H1 (cell line): Measurements from ENCODE around the gene ASPRV1. TPM values are rescaled to one million over a fixed set of nuclear protein-coding genes. Genes with fewer than 3 reads are reported as not detected.

ENCODE experiments used
- CTCF ChIA-PET: fragments of 300-600 bp; sonication (Branson Sonifier 250); formaldehyde crosslinking; loops from one replicate; lab custom pipeline; 2021; ENCODE audit not compliant: partially characterized antibody; lab: Charles Lee
- POLR2A ChIA-PET: fragments of 300-600 bp; sonication (Branson Sonifier 250); formaldehyde crosslinking; loops from one replicate; lab custom pipeline; 2021; ENCODE audit warnings: inconsistent platforms; ENCODE audit not compliant: partially characterized antibody; lab: Charles Lee
- DNase-seq, 2 experiments: peaks; one replicate each; pipeline versions ENCODE4 v3.0.0 to v3.0.0-alpha.2; 2010 to 2022; ENCODE audit warnings: low spot score in 2 of 2, low read depth in 1 of 2, mixed read lengths in 1 of 2
- FAIRE-seq: peaks from 2 replicates; lab custom pipeline; 2011; peaks lifted over from hg19 to GRCh38; lab: Jason Lieb, UNC
- H2AFZ ChIP-seq: 2 replicates; pipeline ENCODE4 v1.8.1; 2012; ENCODE audit warnings: low read length, inconsistent platforms
- H2AK5ac ChIP-seq: 2 replicates; pipeline ENCODE4 v1.6.1; 2013; ENCODE audit warnings: low read depth, low read length
- H2BK120ac ChIP-seq: replicated peaks from 2 replicates; pipeline ENCODE3; 2013; ENCODE audit warnings: low read depth, low read length, inconsistent platforms
- H2BK12ac ChIP-seq: 2 replicates; pipeline ENCODE4 v1.6.1; 2013; ENCODE audit warnings: low read depth, low read length
- H2BK15ac ChIP-seq: 2 replicates; pipeline ENCODE4 v1.6.1; 2013; ENCODE audit warnings: low read length
- H2BK20ac ChIP-seq: 2 replicates; pipeline ENCODE4 v1.6.1; 2013; ENCODE audit warnings: low read length
- H2BK5ac ChIP-seq: 2 replicates; pipeline ENCODE4 v1.6.1; 2013; ENCODE audit warnings: low read depth, low read length
- H3K14ac ChIP-seq: 2 replicates; pipeline ENCODE4 v1.6.1; 2013; ENCODE audit warnings: inconsistent platforms; ENCODE audit not compliant: insufficient read length
- H3K18ac ChIP-seq: 2 replicates; pipeline ENCODE4 v1.6.1; 2013; ENCODE audit warnings: low read length; ENCODE audit errors: extremely low read depth
- H3K23ac ChIP-seq: 2 replicates; pipeline ENCODE4 v1.6.1; 2013; ENCODE audit warnings: inconsistent platforms; ENCODE audit not compliant: insufficient read length
- H3K23me2 ChIP-seq: 2 replicates; pipeline ENCODE4 v1.6.1; 2013; ENCODE audit warnings: low read depth, low read length
- H3K27ac ChIP-seq: 2 replicates; pipeline ENCODE4 v1.6.1; 2011; ENCODE audit warnings: low read depth, low read length, inconsistent platforms
- H3K27me3 ChIP-seq, 4 experiments: replicated peaks in 1 of 4; 1 replicate in 1 of 4; 2 replicates in 3 of 4; pipeline versions ENCODE4 v1.6.1 to v1.8.1; 2011 to 2013; ENCODE audit warnings: low read length in 3 of 4, mild to moderate bottlenecking in 3 of 4, inconsistent platforms in 2 of 4, mixed read lengths in 2 of 4, moderate library complexity in 1 of 4; ENCODE audit not compliant: control insufficient read depth in 3 of 4, insufficient read depth in 3 of 4; ENCODE audit errors: extremely low read depth in 1 of 4
- H3K36me3 ChIP-seq, 4 experiments: 2 replicates each; pipeline versions ENCODE4 v1.6.1 to v1.8.1; 2011 to 2013; ENCODE audit warnings: mild to moderate bottlenecking in 4 of 4, low read length in 3 of 4, moderate library complexity in 2 of 4, control low read depth in 1 of 4, inconsistent platforms in 1 of 4; ENCODE audit not compliant: insufficient read depth in 4 of 4, control insufficient read depth in 2 of 4
- H3K4ac ChIP-seq: replicated peaks from 2 replicates; pipeline ENCODE3; 2013; ENCODE audit warnings: low read length, low read depth, mixed read lengths, inconsistent platforms; ENCODE audit not compliant: insufficient read length
- H3K4me1 ChIP-seq, 4 experiments: replicated peaks in 1 of 4; 1 replicate in 1 of 4; 2 replicates in 3 of 4; pipeline versions ENCODE4 v1.6.1 to v1.8.1; 2011 to 2013; ENCODE audit warnings: low read length in 3 of 4, inconsistent platforms in 2 of 4, mixed read lengths in 1 of 4; ENCODE audit not compliant: insufficient read depth in 4 of 4, control insufficient read depth in 3 of 4
- H3K4me2 ChIP-seq, 2 experiments: 2 replicates each; pipeline versions ENCODE4 v1.6.1 to v1.8.1; 2011 to 2013; ENCODE audit warnings: low read depth in 2 of 2, low read length in 2 of 2, control low read depth in 1 of 2, inconsistent platforms in 1 of 2, mild to moderate bottlenecking in 1 of 2; ENCODE audit not compliant: insufficient read depth in 1 of 2
- H3K4me3 ChIP-seq, 4 experiments: fragments of 200-600, 300-600 bp in 1 of 4; sonication (generic), shearing (Covaris generic), sonication (Bioruptor Twin) in 1 of 4; 2 replicates each; pipeline versions ENCODE4 v1.5.1 to v1.8.1; 2011 to 2016; ENCODE audit warnings: low read length in 4 of 4, low read depth in 3 of 4, control low read depth in 2 of 4, inconsistent platforms in 2 of 4, mild to moderate bottlenecking in 2 of 4, mixed read lengths in 1 of 4, moderate library complexity in 1 of 4; ENCODE audit not compliant: insufficient read depth in 2 of 4; ENCODE audit errors: extremely low read depth in 1 of 4
- H3K56ac ChIP-seq: replicated peaks from 2 replicates; pipeline ENCODE3; 2013; ENCODE audit warnings: low read depth, mild to moderate bottlenecking, mixed read lengths, low read length, inconsistent platforms; ENCODE audit not compliant: insufficient read length
- H3K79me1 ChIP-seq: 2 replicates; pipeline ENCODE4 v1.6.1; 2013; ENCODE audit warnings: low read depth, low read length, control low read depth
- H3K79me2 ChIP-seq, 2 experiments: 2 replicates each; pipeline versions ENCODE4 v1.6.1 to v1.8.1; 2012 to 2013; ENCODE audit warnings: low read length in 2 of 2, mild to moderate bottlenecking in 2 of 2, inconsistent platforms in 1 of 2; ENCODE audit not compliant: insufficient read depth in 2 of 2, control insufficient read depth in 1 of 2
- H3K9ac ChIP-seq, 4 experiments: replicated peaks in 1 of 4; 1 replicate in 1 of 4; 2 replicates in 3 of 4; pipeline versions ENCODE4 v1.6.1 to v1.8.1; 2011 to 2013; ENCODE audit warnings: low read depth in 3 of 4, low read length in 3 of 4, control low read depth in 2 of 4, mild to moderate bottlenecking in 2 of 4, moderate library complexity in 2 of 4, inconsistent platforms in 1 of 4; ENCODE audit errors: extremely low read depth in 1 of 4
- H3K9me3 ChIP-seq, 2 experiments: 2 replicates each; pipeline versions ENCODE4 v1.6.1 to v1.8.1; 2012 to 2013; ENCODE audit warnings: mild to moderate bottlenecking in 2 of 2, moderate library complexity in 2 of 2, control low read depth in 1 of 2, inconsistent platforms in 1 of 2, low read depth in 1 of 2, low read length in 1 of 2, mixed read lengths in 1 of 2; ENCODE audit not compliant: insufficient read depth in 2 of 2
- H4K20me1 ChIP-seq, 2 experiments: replicated peaks in 1 of 2; 2 replicates each; pipeline versions ENCODE3 to v1.8.1; 2011 to 2013; ENCODE audit warnings: inconsistent platforms in 2 of 2, low read length in 2 of 2, mild to moderate bottlenecking in 1 of 2; ENCODE audit not compliant: insufficient read depth in 2 of 2, control insufficient read depth in 1 of 2
- H4K5ac ChIP-seq: 2 replicates; pipeline ENCODE4 v1.6.1; 2013; ENCODE audit warnings: low read length, low read depth, mixed read lengths, inconsistent platforms; ENCODE audit not compliant: insufficient read length
- H4K8ac ChIP-seq: 2 replicates; pipeline ENCODE4 v1.8.0; 2013; ENCODE audit warnings: mild to moderate bottlenecking, moderate library complexity, low read length, inconsistent platforms; ENCODE audit not compliant: insufficient read depth; ENCODE audit errors: extremely low read depth
- H4K91ac ChIP-seq: replicated peaks from 2 replicates; pipeline ENCODE3; 2013; ENCODE audit warnings: low read length, mixed read lengths, inconsistent platforms; ENCODE audit not compliant: insufficient read length
- ASH2L ChIP-seq: fragments of 200-600, 300-600 bp; sonication (generic); IDR thresholded peaks from one replicate; pipeline ENCODE4 v1.7.1; 2017; ENCODE audit warnings: low read length
- BCL11A ChIP-seq, 2 experiments: IDR thresholded peaks; one replicate each; pipeline ENCODE4 v1.6.1; 2011; ENCODE audit warnings: low read depth in 2 of 2, low read length in 2 of 2, mild to moderate bottlenecking in 2 of 2
- CREB1 ChIP-seq: IDR thresholded peaks from 2 replicates; pipeline ENCODE4 v1.6.1; 2012; ENCODE audit warnings: inconsistent platforms
- EP300 ChIP-seq, 2 experiments: IDR thresholded peaks; 1 replicate in 1 of 2; 2 replicates in 1 of 2; pipeline ENCODE4 v1.6.1; 2011 to 2012; ENCODE audit warnings: low read depth in 2 of 2, low read length in 2 of 2, mild to moderate bottlenecking in 2 of 2, borderline replicate concordance in 1 of 2, inconsistent platforms in 1 of 2, moderate library complexity in 1 of 2
- MAFK ChIP-seq: IDR thresholded peaks from 2 replicates; pipeline ENCODE4 v1.6.1; 2012; ENCODE audit warnings: low read depth, mild to moderate bottlenecking, improper control_type of control experiment, low read length
- NRF1 ChIP-seq: IDR thresholded peaks from 2 replicates; pipeline ENCODE4 v1.6.1; 2011; ENCODE audit warnings: mild to moderate bottlenecking, low read depth, low read length, improper control_type of control experiment
- TEAD4 ChIP-seq: IDR thresholded peaks from 2 replicates; pipeline ENCODE4 v1.6.1; 2012; ENCODE audit warnings: low read depth, low read length, inconsistent platforms, mixed read lengths
- WGBS, 2 experiments: shearing (Covaris generic) in 1 of 2; methylation state at CpG; one replicate each; pipeline versions ENCODE4 v1.1.6 to v1.1.7; 2013 to 2015; ENCODE audit warnings: low lambda C conversion rate in 2 of 2, mixed read lengths in 2 of 2, inconsistent platforms in 1 of 2, low coverage in 1 of 2, missing lambda C conversion rate in 1 of 2; ENCODE audit not compliant: insufficient replicate concordance in 2 of 2, insufficient coverage in 1 of 2, insufficient read length in 1 of 2; ENCODE audit errors: extremely low coverage in 1 of 2, missing lambda C conversion rate in 1 of 2; 5-methylcytosine and 5-hydroxymethylcytosine counted together
- polyA plus RNA-seq, 7 experiments: library from polyadenylated mRNA; depleted of rRNA in 3 of 7; stranded (reverse) in 5 of 7; unstranded in 2 of 7; fragments of >200 nt in 5 of 7; fragments of 200-250 nt in 2 of 7; gene quantifications; 1 replicate in 5 of 7; 2 replicates in 1 of 7; 4 replicates in 1 of 7; pipeline versions ENCODE4 v1.2.1 to v1.2.3, GENCODE V29; 2011 to 2013; ENCODE audit warnings: missing spikeins in 2 of 7, mixed read lengths in 2 of 7
- total RNA-seq: library from RNA; stranded (reverse); fragmentation: NEBNext Ultra II Directional; extraction: Animal tissue kit (Norgen Biotek cat#: 25700); gene quantifications from 2 replicates; pipeline ENCODE4 v1.2.1, GENCODE V29; 2021

Gene ASPRV1
- total and polyA plus RNA-seq, 2 of the 8 experiments (the other 6 are each of a cell fraction or from before 2014, with no cell fraction given) = 0.59 to 0.95 TPM

GRCh38 chr2:69933839-69934613 is 27.4 kb downstream of the ASPRV1 start:
- Histone ChIP-seq H3K9ac (no peak overlapping the region), H2BK20ac (no peak overlapping the region), H3K23me2 (no peaks in the 10 kb centered on the region), H3K36me3 (peaks cover 0 to 4% (median 0%) of the 10 kb centered on the region in 4 experiments; a peak in 2 of 8 replicates), H2BK5ac (no peak overlapping the region), H3K4me1 (peaks cover 0 to 6% (median 3%) of the 10 kb centered on the region in 4 experiments; a peak in 3 of 7 replicates), H4K20me1 (no peaks in the 10 kb centered on the region), H3K27ac (no peak overlapping the region), H3K4me2 (no peak overlapping the region), H2BK15ac (no peak overlapping the region), H3K56ac (no peak overlapping the region), H3K4me3 (no peak overlapping the region), H3K27me3 (no peaks in the 10 kb centered on the region), H2BK12ac (no peak overlapping the region), H4K5ac (no peak overlapping the region), H3K23ac (no peak overlapping the region), H2BK120ac (no peak overlapping the region), H3K14ac (no peak overlapping the region), H3K18ac (no peak overlapping the region), H3K4ac (no peak overlapping the region), H2AFZ (no peak overlapping the region), H3K9me3 (no peaks in the 10 kb centered on the region), H4K91ac (no peak overlapping the region), H3K79me1 (no peaks in the 10 kb centered on the region), H3K79me2 (no peaks in the 10 kb centered on the region), H4K8ac (no peak overlapping the region), H2AK5ac (no peak overlapping the region)
- FAIRE-seq = no peak
- no peak for TF ChIP-seq CREB1
- TF ChIP-seq TEAD4 = no peak
- no peak for TF ChIP-seq BCL11A (IDR thresholded peaks at IDR 0.05; ENCODE audit: low read depth in 2 of 2, low read length in 2 of 2)
- no peak for TF ChIP-seq MAFK
- TF ChIP-seq NRF1 = no peak
- no peak for TF ChIP-seq EP300 (IDR thresholded peaks at IDR 0.05; ENCODE audit: borderline replicate concordance in 1 of 2, low read depth in 2 of 2, low read length in 2 of 2)
- no peak for TF ChIP-seq ASH2L
- CTCF ChIA-PET = interaction anchor here (0.8 to 2.8 kb wide), 7 partner anchors 10 to 137 kb away, joined by 3 to 11 read pairs (median 6); no protein-coding TSS in a partner anchor
- WGBS, 2 experiments = 87% methylated on average over 4 of the region's 4 CpGs; no CpG with 5 or more reads in 1 of the 2 experiments
- no peak for DNase-seq
- POLR2A ChIA-PET = interaction anchor here (1.1 to 2.3 kb wide), 2 partner anchors 20 to 132 kb away, joined by 4 to 6 read pairs; partner anchors contain the start of gene MXD1
